GM19455 (cell line): ENCODE data around the gene GRB14.
"Not testable (repeated sequence)": the region's sequence is repeated elsewhere in the genome, so short reads cannot be mapped to it uniquely, and the experiment has no call there.

Experiments
- ATAC-seq: cut with Tn5 transposase; IDR thresholded peaks from one replicate; pipeline ENCODE4 v1.9.1; 2021; ENCODE audit not compliant: unreplicated experiment

The GRB14 gene

DNA sequence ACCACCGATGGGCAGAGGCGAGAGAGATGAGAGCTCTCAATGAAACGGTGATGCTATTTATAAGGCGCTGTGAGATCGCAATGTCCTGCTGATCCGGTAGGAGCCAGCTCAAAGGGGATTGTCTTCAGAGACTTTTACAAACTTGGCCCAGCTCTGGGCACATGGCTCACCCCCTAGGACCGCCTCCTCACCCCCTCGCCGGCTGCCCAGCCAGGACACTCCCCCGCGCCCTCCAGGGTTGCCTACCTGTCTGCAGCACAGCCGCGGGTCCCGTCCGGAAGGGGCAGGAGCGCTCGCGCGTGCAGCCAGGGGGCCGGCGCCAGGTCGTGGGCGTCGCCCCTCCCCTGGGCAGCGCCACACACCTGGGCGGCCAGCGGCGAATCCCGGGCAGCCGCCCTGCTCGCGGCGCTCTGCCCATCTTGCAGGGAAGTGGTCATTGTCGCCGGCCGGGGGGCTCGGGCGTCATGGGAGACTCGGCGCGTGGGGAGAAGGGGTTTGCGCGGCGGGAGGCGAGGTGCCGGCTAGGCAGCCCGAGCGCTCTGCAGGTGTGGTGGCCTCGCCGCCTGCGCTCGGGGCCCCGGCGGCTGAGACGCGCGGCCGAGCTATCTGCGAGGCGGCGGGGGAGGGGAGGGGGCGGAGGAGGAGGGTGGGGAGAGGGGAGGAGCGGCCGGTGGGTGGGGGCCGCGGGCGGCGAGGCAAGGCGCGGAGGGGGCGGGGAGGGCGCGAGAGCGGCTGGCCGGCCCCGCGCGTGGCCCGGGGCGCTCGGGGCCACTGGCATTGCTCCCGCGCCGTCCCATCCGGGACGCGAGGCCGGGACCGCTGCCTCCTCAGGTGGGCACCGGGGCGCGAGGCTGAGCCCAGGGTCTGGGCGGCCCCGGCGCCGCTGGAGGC, at the start of gene GRB14:
GRB14 (minus strand) TSS at position 610 of the 891 bp plus-strand sequence; CDS start at position 437, 173 bp downstream.
- ATAC-seq = no peak

DNA sequence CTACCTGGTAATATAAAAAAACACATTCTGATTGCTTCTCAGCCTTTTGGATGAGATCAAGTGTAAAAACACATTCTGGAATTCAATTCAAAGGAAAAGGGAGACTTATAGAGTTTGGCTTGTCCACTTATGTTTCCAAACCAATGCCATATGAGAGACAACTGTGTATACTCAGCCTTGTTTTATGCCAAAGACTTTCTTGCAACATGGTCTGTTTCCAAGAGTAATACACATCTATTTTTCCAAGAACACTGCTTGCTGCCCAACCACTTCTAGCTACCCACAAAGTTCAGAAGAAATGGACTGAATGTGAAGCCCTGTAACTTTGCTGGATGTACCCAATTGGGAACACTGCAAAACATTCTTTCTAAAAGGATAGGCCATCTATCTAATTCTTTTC, 48.0 kb upstream of the GRB14 start:
- ATAC-seq = no peak

DNA sequence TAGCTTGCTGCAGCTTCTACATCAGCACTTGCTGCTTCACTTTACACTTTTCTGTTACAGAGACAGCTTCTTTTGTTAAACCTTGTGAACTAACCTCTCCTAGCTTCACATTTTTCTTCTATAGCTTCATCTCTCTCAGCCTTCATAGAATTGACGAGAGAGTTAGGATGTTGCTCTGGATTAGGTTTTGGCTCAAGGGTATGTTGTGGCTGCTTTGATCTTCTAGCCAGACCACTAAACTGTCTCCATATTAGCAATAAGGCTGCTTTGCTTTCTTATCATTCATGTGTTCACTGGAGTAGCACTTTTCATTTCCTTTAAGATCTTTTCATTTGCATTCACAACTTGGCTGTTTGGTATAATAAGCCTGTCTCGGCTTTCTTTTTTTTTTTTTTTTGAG, 46.3 kb upstream of the GRB14 start:
- no peak for ATAC-seq

DNA sequence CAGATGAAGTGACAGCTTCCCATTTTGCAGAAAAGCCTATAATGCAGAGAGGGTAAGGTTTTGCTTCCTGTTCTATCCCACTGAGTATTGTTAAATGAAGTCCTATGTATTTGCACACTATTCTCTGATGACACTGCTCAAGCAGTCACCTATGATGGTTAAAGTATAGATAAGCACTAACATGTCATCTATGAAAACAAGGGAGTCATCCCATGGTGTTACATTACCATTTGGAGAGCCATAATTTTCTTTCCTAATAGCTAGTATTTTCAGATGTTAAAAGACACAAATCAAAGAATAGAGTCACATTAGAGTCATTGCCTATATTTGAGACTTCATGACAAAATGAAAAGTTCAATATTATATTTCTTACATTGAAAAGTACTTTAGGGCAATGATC, 42.8 kb upstream of the GRB14 start:
- no peak for ATAC-seq

DNA sequence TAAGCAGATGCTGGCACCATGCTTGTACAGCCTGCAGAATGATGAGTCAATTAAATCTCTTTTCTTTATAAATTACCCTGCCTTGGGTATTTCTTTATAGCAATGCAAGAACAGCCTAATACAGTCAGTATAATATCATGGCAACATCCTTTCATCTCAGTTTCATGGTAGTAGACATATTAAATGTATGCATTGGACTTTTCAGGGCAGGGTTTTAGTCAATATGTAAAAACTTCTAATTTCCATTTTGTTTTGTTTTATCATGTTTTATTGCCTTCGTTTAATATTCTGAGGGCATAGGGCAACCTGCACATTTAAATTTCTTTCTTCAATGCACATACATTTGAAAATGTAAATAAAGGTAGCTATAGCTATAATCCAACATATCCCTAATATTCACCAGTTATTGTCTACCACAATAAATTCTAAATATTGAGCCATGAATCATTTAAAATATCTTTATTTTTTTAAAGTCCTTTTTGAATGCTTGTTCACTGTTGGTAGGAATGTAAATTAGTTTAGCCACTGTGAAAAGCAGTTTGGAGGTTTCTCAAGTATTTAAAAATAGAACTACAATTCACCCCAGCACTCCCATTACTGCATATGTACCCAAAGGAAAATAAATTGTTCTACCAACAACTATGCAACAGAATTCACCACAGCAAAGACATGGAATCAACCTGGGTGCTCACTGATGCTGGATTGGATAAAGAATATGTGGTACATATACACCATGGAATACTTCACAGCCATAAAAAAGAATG, 41.8 kb upstream of the GRB14 start:
- ATAC-seq = no peak

DNA sequence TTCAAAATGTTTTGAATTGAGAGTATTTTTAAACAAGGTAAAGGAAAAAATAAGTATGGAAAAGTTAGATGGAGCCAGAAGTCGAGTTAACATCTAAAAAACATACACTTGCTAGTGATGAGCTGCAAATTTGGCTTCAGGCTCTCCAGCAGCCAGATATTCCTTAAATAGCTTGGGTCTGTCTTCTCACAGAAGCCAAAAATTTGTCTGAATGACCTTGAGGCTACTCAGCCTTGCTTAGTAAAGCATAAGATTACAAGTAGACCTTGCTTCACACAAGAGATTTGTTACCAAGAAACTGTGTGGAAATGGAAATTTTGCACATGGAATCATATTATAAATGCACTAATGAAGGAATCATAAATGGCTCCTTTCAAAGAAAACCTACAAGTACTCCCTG, 40.8 kb upstream of the GRB14 start:
- no peak for ATAC-seq

DNA sequence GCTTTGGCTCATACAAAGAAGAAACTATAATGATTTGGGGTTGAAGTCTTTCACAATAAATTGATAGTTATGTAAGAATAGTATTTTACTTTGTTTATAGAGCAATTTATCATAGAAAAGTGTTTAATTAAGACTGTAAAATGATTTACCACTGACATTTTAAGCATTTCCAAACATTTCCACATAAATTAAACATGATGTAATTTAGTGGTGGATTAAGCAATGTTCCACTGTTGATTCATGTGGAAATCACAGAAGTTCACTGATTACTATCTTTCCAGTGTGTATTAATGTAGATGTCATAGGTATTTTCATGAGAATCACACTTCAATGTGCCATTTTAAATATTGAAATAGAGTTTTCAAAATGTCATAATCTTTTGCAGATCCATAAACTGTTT, 40.1 kb upstream of the GRB14 start:
- ATAC-seq = no peak

DNA sequence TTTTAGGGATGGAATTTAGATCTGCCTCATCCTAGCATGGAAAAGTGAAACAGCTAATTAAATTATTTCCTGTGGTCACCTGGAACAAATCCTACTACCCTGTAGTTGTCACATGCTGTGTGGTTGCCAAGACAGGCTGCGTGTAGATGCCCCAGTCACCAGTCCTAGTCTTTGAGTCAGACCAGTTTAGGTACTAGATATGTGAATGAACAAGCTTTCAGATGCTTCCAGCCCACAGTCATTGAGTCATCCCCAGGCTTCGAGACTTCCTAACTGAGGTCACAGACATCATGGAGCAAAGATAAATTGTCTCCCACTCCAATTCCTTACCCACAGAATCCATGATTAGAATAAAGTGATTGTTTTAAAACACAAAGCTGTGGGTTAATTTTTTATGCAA, 35.8 kb upstream of the GRB14 start:
- ATAC-seq = no peak

DNA sequence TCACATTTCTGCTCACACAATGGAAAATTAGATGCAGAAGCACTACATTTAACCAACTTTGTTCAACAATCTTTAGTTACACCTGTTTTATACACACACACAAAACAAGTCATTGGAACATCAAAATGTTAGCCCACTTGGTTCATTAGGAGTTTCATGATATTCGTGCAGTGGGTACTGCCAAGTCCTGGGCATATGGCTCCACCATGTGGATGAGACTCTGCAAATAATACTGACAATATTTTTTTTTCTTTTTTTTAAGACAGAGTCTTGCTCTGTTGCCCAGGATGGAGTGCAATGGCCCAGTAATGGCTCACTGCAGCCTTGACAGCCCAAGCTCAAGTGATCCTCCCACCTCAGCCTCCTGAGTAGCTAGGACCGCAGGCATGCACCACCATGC, 34.5 kb upstream of the GRB14 start:
- no peak for ATAC-seq

DNA sequence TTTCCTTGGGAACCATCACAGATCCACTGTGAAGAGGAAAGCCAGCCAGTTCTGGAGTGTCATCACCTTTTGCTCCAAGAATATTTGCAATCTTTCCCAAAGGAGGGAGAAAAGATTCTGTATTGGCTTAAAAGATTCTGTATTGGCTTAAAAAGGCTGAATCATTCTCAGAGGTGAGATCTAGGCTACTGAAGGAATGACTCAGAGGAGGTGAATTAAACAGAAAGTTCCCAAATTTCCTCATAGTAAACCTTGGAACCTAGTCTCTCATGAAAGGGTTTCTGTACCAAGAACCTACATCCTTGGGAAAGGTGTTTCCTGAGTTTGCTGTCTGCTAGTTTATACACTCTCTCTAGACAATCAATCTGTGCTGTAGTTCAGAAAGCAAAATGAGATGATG, 34.1 kb upstream of the GRB14 start:
- no peak for ATAC-seq

DNA sequence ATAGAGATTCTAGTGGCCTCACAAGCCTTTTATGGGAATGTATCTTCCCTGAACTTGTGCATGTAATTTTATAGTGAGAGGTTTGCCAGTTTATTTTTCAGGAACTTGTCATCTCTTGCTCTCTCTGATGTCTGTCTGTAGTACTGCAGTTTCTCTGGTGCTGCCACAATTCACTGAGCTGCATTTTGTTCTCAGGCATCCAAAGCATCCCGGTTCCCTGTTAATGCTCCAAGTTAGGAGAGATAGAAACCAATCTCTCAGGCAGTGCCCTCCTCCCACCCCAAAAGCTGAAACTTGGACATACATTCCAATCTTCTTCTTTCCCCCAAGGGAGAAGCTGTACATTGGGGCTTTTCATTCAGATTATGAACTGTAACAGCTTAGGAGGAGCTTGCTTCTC, 30.1 kb upstream of the GRB14 start:
- no peak for ATAC-seq

DNA sequence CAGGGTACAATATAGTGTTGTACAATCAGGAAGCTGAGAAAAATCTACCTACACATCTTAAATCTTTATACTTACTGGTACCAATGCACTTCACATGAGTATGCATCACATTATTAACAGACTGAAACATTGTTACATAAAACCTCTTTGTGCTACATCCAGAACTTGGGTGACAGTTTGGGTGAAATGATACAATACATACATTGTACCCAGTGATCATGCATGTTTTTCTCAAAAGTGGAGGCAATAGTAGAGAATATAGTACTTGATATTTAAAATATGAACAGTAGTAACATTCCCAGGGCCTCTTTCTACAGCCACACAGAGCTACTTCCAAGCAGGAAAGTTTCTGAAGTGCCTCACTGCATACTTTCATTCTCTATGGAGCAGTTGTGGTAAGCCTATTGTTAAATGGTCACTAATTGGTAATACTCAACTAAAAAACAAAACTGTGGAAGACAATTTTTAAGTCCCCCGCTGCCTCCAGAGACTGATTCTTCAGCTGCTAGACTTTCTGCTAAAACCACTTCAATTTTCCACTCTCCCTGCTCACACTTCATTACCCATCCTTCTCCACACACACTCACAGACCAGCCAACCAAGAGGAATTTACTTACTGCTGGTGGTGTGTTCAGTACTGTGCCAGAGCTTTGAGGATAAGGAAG, 22.9 kb upstream of the GRB14 start:
- no peak for ATAC-seq

DNA sequence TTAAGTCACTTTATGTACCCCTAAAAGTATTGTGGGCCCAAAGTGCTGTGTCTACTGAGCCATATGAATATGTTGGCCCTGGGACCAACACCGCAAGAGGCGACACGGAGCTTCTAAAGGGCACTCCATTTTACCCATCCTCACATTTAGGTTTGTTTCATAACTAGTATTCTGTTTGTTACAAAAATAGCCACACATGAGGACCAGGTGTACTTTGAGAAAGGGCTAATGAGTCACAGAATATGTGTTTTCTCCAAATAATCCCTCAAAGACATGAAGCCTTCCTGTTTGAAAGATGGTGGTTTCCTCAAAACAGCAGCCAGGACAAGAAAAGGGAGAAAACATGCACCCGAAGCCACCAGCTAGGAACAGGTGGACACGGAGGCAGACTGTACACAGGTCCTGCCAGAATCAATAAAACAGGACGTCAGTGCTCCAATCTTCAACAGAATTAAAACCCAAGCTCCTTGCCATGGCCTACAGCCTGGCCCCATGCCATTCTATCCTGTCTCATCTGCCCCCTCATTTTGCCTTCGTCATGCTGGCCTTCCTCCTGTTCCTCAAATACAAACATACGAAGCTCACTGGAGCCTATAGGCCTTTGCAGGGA, 21.8 kb upstream of the GRB14 start:
- no peak for ATAC-seq

DNA sequence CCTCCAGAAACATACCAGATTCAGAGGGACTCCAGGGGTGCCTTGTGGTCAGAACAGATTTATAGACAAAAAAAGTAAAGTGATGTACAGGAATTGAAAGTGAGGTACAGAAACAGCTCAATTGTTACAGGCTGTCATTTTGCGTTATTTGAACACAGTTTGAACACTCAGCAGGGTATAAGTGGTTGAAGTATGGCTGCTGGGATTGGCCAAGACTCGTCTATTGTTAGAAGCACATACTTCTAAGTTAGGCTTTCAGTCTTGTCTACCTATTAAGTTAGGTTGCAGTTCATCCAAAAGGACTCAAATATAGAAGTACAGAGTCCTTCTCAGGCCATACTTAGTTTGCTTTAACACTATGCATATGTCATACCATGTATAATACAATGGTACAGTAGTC, 21.0 kb upstream of the GRB14 start:
- ATAC-seq = no peak

DNA sequence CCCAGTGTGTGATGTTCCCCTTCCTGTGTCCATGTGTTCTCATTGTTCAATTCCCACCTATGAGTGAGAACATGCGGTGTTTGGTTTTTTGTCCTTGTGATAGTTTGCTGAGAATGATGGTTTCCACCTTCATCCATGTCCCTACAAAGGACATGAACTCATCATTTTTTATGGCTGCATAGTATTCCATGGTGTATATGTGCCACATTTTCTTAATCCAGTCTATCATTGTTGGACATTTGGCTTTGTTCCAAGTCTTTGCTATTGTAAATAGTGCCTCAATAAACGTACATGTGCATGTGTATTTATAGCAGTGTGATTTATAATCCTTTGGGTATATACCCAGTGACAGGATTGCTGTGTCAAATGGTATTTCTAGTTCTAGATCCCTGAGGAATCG, 7.0 kb upstream of the GRB14 start:
- not testable (repeated sequence) for ATAC-seq

DNA sequence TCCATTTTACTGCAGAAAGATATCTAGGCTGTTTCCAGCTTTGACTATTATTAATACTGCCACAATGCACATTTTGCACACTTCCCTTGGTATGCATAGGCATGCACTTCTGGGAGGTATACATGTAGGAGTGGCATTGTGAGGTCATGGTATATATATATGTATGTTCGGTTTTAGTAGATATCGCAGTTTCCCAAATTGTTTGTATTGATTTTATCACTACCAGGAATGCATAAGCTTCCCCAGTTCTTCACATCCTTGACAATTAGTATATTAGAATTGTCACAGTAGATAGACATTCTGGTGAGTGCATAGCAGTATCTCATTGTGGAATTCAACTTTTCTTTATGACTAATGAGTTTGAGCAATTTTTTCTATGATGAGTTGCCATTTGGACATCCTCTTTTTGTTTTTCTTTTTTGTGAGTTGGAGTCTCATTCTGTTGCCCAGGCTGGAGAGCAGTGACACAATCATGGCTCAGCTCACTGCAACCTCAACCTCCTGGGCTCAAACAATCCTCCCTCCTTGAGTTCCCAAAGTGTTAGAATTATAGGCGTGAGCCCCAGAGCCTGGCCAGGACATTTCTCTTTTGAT, 4.2 kb upstream of the GRB14 start:
- ATAC-seq = no peak

DNA sequence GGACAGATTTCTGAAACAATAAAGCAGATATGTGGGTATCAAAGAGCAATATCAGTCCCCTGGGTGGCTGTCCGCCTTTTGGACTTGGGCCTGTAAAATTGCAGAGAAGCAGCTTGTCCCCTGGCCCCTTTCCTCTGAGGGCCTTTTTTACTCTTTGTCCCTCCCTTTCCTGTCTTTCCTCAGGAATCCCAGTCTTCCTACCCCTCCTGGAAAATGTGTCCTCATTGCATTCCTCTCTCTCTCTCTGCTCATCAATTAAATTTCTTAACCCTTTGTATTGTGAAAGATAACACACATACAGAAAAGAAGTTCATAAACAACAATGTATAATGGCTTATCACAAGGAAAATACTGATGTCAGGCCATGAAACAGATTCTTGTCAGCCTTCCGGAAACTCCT, 3.0 kb upstream of the GRB14 start:
- no peak for ATAC-seq

DNA sequence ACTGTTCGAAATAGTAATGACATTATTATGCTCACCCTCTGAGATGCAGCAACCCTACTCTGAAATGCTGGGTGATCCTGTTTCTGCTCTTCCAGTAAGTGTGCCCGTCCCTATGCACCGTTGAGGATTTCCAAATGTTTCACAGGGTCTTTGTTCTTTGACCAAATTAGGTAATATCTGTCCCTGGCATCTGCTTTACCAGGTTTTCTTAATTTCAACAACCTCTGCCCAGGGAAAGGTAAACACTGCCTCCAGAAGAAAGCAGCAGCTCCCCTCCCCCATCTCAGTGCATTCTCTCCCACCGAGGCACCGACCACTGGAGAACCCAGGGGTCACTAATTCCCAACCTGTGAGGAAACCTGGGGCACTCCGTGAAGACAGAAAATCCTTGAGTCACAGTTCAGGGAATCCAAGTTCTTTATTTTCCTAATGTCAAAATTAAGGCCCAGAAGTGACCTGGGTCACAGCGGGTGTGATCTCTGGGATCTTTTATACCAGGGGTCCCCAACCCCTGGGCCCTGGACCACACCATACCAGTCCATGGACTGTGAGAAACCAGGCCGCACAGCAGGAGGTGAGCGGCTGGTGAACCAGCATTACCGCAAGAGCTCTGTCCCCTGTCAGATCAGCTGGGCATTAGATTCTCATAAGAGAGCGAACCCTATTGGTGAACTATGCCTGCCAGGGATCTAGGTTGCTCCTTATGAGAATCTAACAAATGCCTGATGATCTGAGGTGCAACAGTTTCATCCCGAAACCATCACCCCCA, 1.2 kb upstream of the GRB14 start:
- no peak for ATAC-seq

DNA sequence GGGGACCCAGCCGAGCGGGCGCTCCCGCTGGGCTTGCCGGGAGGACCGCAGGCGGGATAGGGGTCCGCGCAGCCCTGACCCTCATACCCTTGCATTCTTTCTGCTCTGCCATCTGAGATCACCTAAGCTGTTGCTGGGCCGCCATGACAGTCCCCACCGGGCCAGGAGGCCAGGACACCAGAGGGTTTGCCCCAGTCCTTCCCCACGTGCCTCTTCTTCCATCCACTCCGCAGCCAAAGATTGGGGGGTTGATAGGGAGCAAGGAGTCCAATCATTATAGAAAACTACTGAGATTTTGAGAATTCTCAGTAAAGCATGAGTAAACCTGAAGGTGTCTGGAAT, 453 bp upstream of the GRB14 start:
- ATAC-seq = no peak

DNA sequence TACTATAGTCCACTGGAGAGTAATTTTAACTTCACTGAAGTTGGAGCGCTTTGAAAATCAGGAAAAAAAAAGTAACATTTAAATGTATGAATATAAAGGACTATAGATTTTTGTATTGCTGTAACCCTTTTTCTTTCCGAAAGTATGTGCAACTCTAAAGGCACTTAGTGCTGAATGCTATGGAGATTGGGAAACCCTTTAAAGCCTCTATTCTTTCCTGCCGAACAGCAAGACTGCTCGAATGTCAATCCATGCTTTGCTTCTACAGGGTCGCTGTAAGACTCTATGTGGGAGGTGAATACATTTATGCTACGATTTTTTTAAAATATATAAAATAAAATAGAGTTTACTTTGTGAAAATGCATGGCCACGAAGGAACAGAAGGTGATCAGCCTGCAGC, 825 bp downstream of the GRB14 start:
- no peak for ATAC-seq
